ENCODE measurements around the gene MAST4. TPM values are rescaled to one million over a fixed set of nuclear protein-coding genes. Genes with fewer than 3 reads are reported as not detected.

MAST4 gene
- polyA plus RNA-seq, 1 experiment, result 4.0 TPM

- CTCF ChIA-PET, result interaction anchor here (1.2 kb wide), 1 partner anchor 25 kb away, joined by 3 read pairs; no protein-coding TSS in a partner anchor
- POLR2A ChIA-PET, result no interaction called here
- Histone ChIP-seq H3K36me3 (ENCODE audit: control insufficient read depth, insufficient read depth, low read length) (no peaks in the 10 kb centered on the region), H3K27me3 (ENCODE audit: control insufficient read depth, insufficient read depth, low read length) (no peaks in the 10 kb centered on the region), H3K4me3 (ENCODE audit: low read depth, low read length) (no peak overlapping the region)
- no peak for DNase-seq (ENCODE audit: low read depth)
- TF ChIP-seq CTCF (IDR thresholded peaks at IDR 0.05; ENCODE audit: insufficient read depth, low read depth, low read length), result no peak
These were observed 585.5 kb downstream of the MAST4 start for GRCh38 chr5:67181648-67182221.

- peak; percentile 39 for DNase-seq (ENCODE audit: low read depth)
- POLR2A ChIA-PET, result no interaction called here
- no peak for TF ChIP-seq CTCF (IDR thresholded peaks at IDR 0.05; ENCODE audit: insufficient read depth, low read depth, low read length)
- no peak overlapping the region for H3K4me3 ChIP-seq (ENCODE audit: low read depth, low read length)
- H3K36me3 ChIP-seq (ENCODE audit: control insufficient read depth, insufficient read depth, low read length), result no peaks in the 10 kb centered on the region
- CTCF ChIA-PET, result interaction anchor here (0.7 to 1.2 kb wide), 2 partner anchors 9 to 25 kb away, joined by 3 read pairs; no protein-coding TSS in a partner anchor
- no peaks in the 10 kb centered on the region for H3K27me3 ChIP-seq (ENCODE audit: control insufficient read depth, insufficient read depth, low read length)
These were observed 586.2 kb downstream of the MAST4 start for GRCh38 chr5:67182301-67182790.

- POLR2A ChIA-PET, result no interaction called here
- CTCF ChIA-PET, result no interaction called here
These were observed 587.7 kb downstream of the MAST4 start for GRCh38 chr5:67183859-67184258.

GRCh38 chr5:67187006-67187715 is 591.0 kb downstream of the MAST4 start:
- Histone ChIP-seq H3K27me3 (ENCODE audit: control insufficient read depth, insufficient read depth, low read length) (no peaks in the 10 kb centered on the region; the same call in 1 of the 2 replicates), H3K36me3 (ENCODE audit: control insufficient read depth, insufficient read depth, low read length) (no peaks in the 10 kb centered on the region), H3K4me3 (ENCODE audit: low read depth, low read length) (no peak overlapping the region)
- POLR2A ChIA-PET, result no interaction called here
- DNase-seq (ENCODE audit: low read depth), result no peak
- TF ChIP-seq CTCF (IDR thresholded peaks at IDR 0.05; ENCODE audit: insufficient read depth, low read depth, low read length), result no peak
- CTCF ChIA-PET, result no interaction called here

More at GRCh38 chr5:67183859-67184258, 587.7 kb downstream of the MAST4 start:
- H3K4me3 ChIP-seq (ENCODE audit: low read depth, low read length), result no peak overlapping the region
- TF ChIP-seq CTCF (IDR thresholded peaks at IDR 0.05; ENCODE audit: insufficient read depth, low read depth, low read length), result no peak
- no peaks in the 10 kb centered on the region; the same call in 1 of the 2 replicates for H3K27me3 ChIP-seq (ENCODE audit: control insufficient read depth, insufficient read depth, low read length)
- H3K36me3 ChIP-seq (ENCODE audit: control insufficient read depth, insufficient read depth, low read length), result no peaks in the 10 kb centered on the region
- no peak for DNase-seq (ENCODE audit: low read depth)

Measured in BJ (cell line).